Large intestine (tissue), 3 donors: Measurements from ENCODE around the gene CYB561. TPM values are rescaled to one million over a fixed set of nuclear protein-coding genes. Genes with fewer than 3 reads are reported as not detected.

Experiments used
- DNase-seq, 2 donors: peaks; one replicate each; pipeline versions ENCODE4 v3.0.0 to v3.0.0-alpha.2; 2013
- H3K27ac ChIP-seq: one replicate; pipeline ENCODE4 v1.5.1; 2013; ENCODE audit warnings: low read length
- H3K27me3 ChIP-seq: 2 replicates; pipeline ENCODE4 v1.6.1; 2013; ENCODE audit warnings: low read length; ENCODE audit not compliant: control insufficient read depth, insufficient read depth
- H3K36me3 ChIP-seq: 2 replicates; pipeline ENCODE4 v1.6.1; 2013; ENCODE audit warnings: low read length; ENCODE audit not compliant: control insufficient read depth, insufficient read depth
- H3K4me1 ChIP-seq: one replicate; pipeline ENCODE4 v1.6.1; 2013; ENCODE audit warnings: low read length; ENCODE audit not compliant: control insufficient read depth, insufficient read depth
- H3K4me3 ChIP-seq: one replicate; pipeline ENCODE4 v1.5.1; 2013; ENCODE audit warnings: low read length
- H3K9me3 ChIP-seq: one replicate; pipeline ENCODE4 v1.6.1; 2013; ENCODE audit warnings: mild to moderate bottlenecking, low read depth, low read length, moderate library complexity; ENCODE audit not compliant: control insufficient read depth
- WGBS: methylation state at CpG from one replicate; pipeline ENCODE4 v1.1.5; 2013; ENCODE audit warnings: low lambda C conversion rate; ENCODE audit not compliant: insufficient coverage; 5-methylcytosine and 5-hydroxymethylcytosine counted together
- polyA plus RNA-seq: library from polyadenylated mRNA; unstranded; fragments of 120-200 nt; gene quantifications from one replicate; pipeline ENCODE4 v1.2.1, GENCODE V29; 2013

Gene CYB561
- polyA plus RNA-seq, 1 donor, result 35.0 TPM

GRCh38 chr17:63489291-63489690 lies 43.2 kb upstream of the CYB561 start:
- no peak overlapping the region for H3K27ac ChIP-seq
- peaks cover 89% of the 10 kb centered on the region for H3K36me3 ChIP-seq
- H3K4me1 ChIP-seq, result no peaks in the 10 kb centered on the region
- no peak overlapping the region for H3K4me3 ChIP-seq
- 80% methylated on average over 1 of the region's 6 CpGs for WGBS
- H3K27me3 ChIP-seq, result no peaks in the 10 kb centered on the region
- no peaks in the 10 kb centered on the region for H3K9me3 ChIP-seq
- no peak for DNase-seq

- no peaks in the 10 kb centered on the region for H3K4me1 ChIP-seq
- DNase-seq, result no peak
- H3K27ac ChIP-seq, result no peak overlapping the region
- no peaks in the 10 kb centered on the region for H3K9me3 ChIP-seq
- no peak overlapping the region for H3K4me3 ChIP-seq
- H3K36me3 ChIP-seq, result peaks cover 89% of the 10 kb centered on the region
- no CpG with 5 or more reads among the region's 10 CpGs for WGBS
- no peaks in the 10 kb centered on the region for H3K27me3 ChIP-seq
Measured at GRCh38 chr17:63488851-63489250, 42.7 kb upstream of the CYB561 start.

GRCh38 chr17:63487014-63487339 lies 40.9 kb upstream of the CYB561 start:
- WGBS, result no CpG with 5 or more reads among the region's 11 CpGs

GRCh38 chr17:63486317-63487013 lies 40.4 kb upstream of the CYB561 start:
- no peaks in the 10 kb centered on the region for H3K27me3 ChIP-seq
- no CpG with 5 or more reads among the region's 12 CpGs for whole genome bisulfite sequencing
- no peaks in the 10 kb centered on the region for H3K4me1 ChIP-seq
- no peak overlapping the region for H3K27ac ChIP-seq
- H3K36me3 ChIP-seq, result peaks cover 87% of the 10 kb centered on the region
- no peaks in the 10 kb centered on the region for H3K9me3 ChIP-seq
- no peak for DNase-seq
- H3K4me3 ChIP-seq, result no peak overlapping the region

More at GRCh38 chr17:63487014-63487339, 40.9 kb upstream of the CYB561 start:
- no peak overlapping the region for H3K4me3 ChIP-seq
- H3K9me3 ChIP-seq, result no peaks in the 10 kb centered on the region
- peaks cover 89% of the 10 kb centered on the region for H3K36me3 ChIP-seq
- no peaks in the 10 kb centered on the region for H3K27me3 ChIP-seq
- DNase-seq, result no peak
- no peaks in the 10 kb centered on the region for H3K4me1 ChIP-seq
- H3K27ac ChIP-seq, result no peak overlapping the region

GRCh38 chr17:63483655-63484575 lies 37.8 kb upstream of the CYB561 start:
- Histone ChIP-seq H3K4me3 (no peak overlapping the region), H3K9me3 (no peaks in the 10 kb centered on the region), H3K27ac (no peak overlapping the region), H3K4me1 (peaks cover 19% of the 10 kb centered on the region), H3K27me3 (no peaks in the 10 kb centered on the region), H3K36me3 (peaks cover 85% of the 10 kb centered on the region)
- no CpG with 5 or more reads among the region's 16 CpGs for WGBS
- no peak for DNase-seq

GRCh38 chr17:63483038-63483437 lies 36.9 kb upstream of the CYB561 start:
- DNase-seq, result no peak
- no CpG with 5 or more reads among the region's 10 CpGs for WGBS

GRCh38 chr17:63482509-63482908 lies 36.4 kb upstream of the CYB561 start:
- Histone ChIP-seq H3K27ac (no peak overlapping the region), H3K4me1 (peaks cover 24% of the 10 kb centered on the region), H3K4me3 (no peak overlapping the region), H3K27me3 (peaks cover 7% of the 10 kb centered on the region), H3K9me3 (peaks cover 2% of the 10 kb centered on the region), H3K36me3 (peaks cover 74% of the 10 kb centered on the region)
- no peak for DNase-seq
- no CpG with 5 or more reads among the region's 16 CpGs for WGBS

More at GRCh38 chr17:63483038-63483437, 36.9 kb upstream of the CYB561 start:
- Histone ChIP-seq H3K9me3 (no peaks in the 10 kb centered on the region), H3K4me3 (no peak overlapping the region), H3K36me3 (peaks cover 77% of the 10 kb centered on the region), H3K4me1 (peaks cover 24% of the 10 kb centered on the region), H3K27ac (no peak overlapping the region), H3K27me3 (peaks cover 7% of the 10 kb centered on the region)

GRCh38 chr17:63481488-63481870 lies 35.4 kb upstream of the CYB561 start:
- Histone ChIP-seq H3K36me3 (peaks cover 63% of the 10 kb centered on the region), H3K27me3 (peaks cover 8% of the 10 kb centered on the region), H3K9me3 (peaks cover 4% of the 10 kb centered on the region), H3K4me1 (peaks cover 24% of the 10 kb centered on the region), H3K4me3 (no peak overlapping the region), H3K27ac (no peak overlapping the region)
- no peak for DNase-seq
- no CpG with 5 or more reads among the region's 16 CpGs for WGBS

GRCh38 chr17:63480826-63481487 lies 34.9 kb upstream of the CYB561 start:
- peaks cover 27% of the 10 kb centered on the region for H3K4me1 ChIP-seq

GRCh38 chr17:63480192-63480784 lies 34.2 kb upstream of the CYB561 start:
- H3K9me3 ChIP-seq, result peaks cover 4% of the 10 kb centered on the region
- peaks cover 57% of the 10 kb centered on the region for H3K36me3 ChIP-seq
- no peak for DNase-seq
- H3K27me3 ChIP-seq, result peaks cover 11% of the 10 kb centered on the region
- peaks cover 34% of the 10 kb centered on the region for H3K4me1 ChIP-seq
- no peak overlapping the region for H3K27ac ChIP-seq
- no CpG with 5 or more reads among the region's 21 CpGs for WGBS
- H3K4me3 ChIP-seq, result no peak overlapping the region

More at GRCh38 chr17:63480826-63481487, 34.9 kb upstream of the CYB561 start:
- Histone ChIP-seq H3K36me3 (peaks cover 58% of the 10 kb centered on the region), H3K27me3 (peaks cover 8% of the 10 kb centered on the region), H3K4me3 (no peak overlapping the region), H3K27ac (no peak overlapping the region), H3K9me3 (peaks cover 4% of the 10 kb centered on the region)
- DNase-seq, result no peak
- WGBS, result no CpG with 5 or more reads among the region's 11 CpGs
